Adipocyte (in vitro differentiated cells): ENCODE data around the gene NOVA2.
A peak's percentile ranks its signal among the peaks of the same experiment; 100 is the strongest.

Experiments used
- DNase-seq: peaks from one replicate; pipeline ENCODE4 v3.0.0-alpha.2; 2015; ENCODE audit warnings: low read depth
- H3K27me3 ChIP-seq: replicated peaks from 2 replicates; pipeline ENCODE4 v1.7.0; 2013; ENCODE audit warnings: mild to moderate bottlenecking, low read length, moderate library complexity; ENCODE audit not compliant: control insufficient read depth, insufficient read depth
- H3K36me3 ChIP-seq: 2 replicates; pipeline ENCODE4 v1.7.0; 2013; ENCODE audit warnings: low read length, mild to moderate bottlenecking, moderate library complexity; ENCODE audit not compliant: control insufficient read depth, insufficient read depth, severe bottlenecking
- H3K4me1 ChIP-seq: 2 replicates; pipeline ENCODE4 v1.7.0; 2013; ENCODE audit warnings: mild to moderate bottlenecking, low read length, moderate library complexity; ENCODE audit not compliant: control insufficient read depth, insufficient read depth
- H3K4me3 ChIP-seq: 2 replicates; pipeline ENCODE4 v1.7.0; 2013; ENCODE audit warnings: mild to moderate bottlenecking, low read length, moderate library complexity
- H3K9ac ChIP-seq: 2 replicates; pipeline ENCODE4 v1.7.0; 2013; ENCODE audit warnings: mild to moderate bottlenecking, low read length, moderate library complexity
- H3K9me3 ChIP-seq: 2 replicates; pipeline ENCODE4 v1.7.0; 2013; ENCODE audit warnings: mild to moderate bottlenecking, low read length, moderate library complexity; ENCODE audit not compliant: control insufficient read depth

NOVA2 gene, protein sequence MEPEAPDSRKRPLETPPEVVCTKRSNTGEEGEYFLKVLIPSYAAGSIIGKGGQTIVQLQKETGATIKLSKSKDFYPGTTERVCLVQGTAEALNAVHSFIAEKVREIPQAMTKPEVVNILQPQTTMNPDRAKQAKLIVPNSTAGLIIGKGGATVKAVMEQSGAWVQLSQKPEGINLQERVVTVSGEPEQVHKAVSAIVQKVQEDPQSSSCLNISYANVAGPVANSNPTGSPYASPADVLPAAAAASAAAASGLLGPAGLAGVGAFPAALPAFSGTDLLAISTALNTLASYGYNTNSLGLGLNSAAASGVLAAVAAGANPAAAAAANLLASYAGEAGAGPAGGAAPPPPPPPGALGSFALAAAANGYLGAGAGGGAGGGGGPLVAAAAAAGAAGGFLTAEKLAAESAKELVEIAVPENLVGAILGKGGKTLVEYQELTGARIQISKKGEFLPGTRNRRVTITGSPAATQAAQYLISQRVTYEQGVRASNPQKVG

DNA sequence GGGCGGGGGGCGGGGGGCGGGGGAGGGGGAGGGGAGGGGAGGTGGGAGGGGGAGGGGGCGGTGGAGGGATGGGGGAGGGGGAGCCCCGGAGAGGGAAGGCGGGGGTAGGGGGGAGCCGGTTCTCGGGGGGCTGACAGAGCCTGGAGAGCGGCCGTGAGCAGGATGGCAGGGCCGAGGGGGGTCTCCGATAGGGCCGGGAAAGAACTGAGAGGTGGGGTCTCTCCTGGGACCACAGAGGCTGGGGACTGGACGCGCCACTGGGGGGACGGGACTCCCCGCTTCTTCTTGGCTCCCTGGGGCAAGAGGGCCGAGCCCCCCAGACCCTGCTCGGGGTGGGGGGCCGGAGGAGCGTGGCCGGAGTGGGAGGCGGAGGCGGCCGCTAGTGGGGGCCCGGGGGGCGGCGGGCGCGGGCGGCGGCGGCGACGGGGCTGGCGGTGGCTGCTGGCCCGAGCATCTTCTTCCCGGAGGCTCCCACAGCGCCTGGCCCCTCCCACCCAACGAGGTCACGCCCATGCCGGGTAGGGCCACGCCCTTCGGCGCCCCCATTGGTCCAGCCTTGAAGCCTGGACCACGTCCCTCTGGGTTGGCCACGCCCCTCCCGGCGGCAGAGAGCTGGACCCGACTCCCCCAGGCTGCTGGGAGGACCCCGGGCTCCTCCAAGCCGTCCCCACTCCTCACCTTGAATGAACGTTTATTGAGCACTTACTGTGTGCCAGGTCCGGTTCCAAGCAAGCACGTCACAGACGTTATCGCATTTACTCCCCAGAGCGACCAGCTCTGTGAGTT is at the start of gene NOVA2:
NOVA2 (minus strand) TSS at position 313 of the 786 bp plus-strand sequence. CDS start 514 bp downstream, outside the sequence.
- H3K4me1 ChIP-seq = no peaks in the 10 kb centered on the region
- H3K9me3 ChIP-seq = no peaks in the 10 kb centered on the region
- peaks cover 63% of the 10 kb centered on the region for H3K27me3 ChIP-seq
- no peak within 1 kb of the TSS for H3K4me3 ChIP-seq
- no peaks in the 10 kb centered on the region for H3K36me3 ChIP-seq
- H3K9ac ChIP-seq = no peak within 1 kb of the TSS
- DNase-seq = peak; percentile 40

DNA sequence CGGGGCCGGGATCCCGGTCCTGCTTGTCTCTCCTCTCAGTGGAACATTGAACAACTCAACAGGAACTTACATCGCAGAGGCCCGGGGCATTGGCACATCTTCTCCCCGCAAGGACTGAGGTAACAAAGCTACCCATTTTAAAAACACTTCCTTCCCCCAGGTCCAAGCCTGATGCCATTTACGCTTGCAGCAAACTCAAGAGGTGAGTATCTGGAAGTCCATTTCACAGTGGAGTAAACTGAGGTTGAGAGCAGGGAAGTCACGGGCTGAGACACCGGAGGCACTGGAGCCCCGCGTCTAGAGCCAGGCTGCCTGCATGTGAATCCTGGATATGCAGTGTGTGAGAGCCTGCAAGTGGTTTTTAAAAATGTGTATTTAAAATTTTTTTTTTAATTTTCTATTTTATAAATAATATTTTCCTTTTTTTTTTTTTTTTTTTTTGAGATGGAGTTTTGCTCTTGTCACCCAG is 49.7 kb upstream of the NOVA2 start:
- no peak for DNase-seq
- no peak overlapping the region for H3K9ac ChIP-seq
- H3K36me3 ChIP-seq = no peaks in the 10 kb centered on the region
- no peaks in the 10 kb centered on the region for H3K9me3 ChIP-seq
- peaks cover 27% of the 10 kb centered on the region for H3K27me3 ChIP-seq
- no peak overlapping the region for H3K4me3 ChIP-seq
- H3K4me1 ChIP-seq = no peaks in the 10 kb centered on the region

DNA sequence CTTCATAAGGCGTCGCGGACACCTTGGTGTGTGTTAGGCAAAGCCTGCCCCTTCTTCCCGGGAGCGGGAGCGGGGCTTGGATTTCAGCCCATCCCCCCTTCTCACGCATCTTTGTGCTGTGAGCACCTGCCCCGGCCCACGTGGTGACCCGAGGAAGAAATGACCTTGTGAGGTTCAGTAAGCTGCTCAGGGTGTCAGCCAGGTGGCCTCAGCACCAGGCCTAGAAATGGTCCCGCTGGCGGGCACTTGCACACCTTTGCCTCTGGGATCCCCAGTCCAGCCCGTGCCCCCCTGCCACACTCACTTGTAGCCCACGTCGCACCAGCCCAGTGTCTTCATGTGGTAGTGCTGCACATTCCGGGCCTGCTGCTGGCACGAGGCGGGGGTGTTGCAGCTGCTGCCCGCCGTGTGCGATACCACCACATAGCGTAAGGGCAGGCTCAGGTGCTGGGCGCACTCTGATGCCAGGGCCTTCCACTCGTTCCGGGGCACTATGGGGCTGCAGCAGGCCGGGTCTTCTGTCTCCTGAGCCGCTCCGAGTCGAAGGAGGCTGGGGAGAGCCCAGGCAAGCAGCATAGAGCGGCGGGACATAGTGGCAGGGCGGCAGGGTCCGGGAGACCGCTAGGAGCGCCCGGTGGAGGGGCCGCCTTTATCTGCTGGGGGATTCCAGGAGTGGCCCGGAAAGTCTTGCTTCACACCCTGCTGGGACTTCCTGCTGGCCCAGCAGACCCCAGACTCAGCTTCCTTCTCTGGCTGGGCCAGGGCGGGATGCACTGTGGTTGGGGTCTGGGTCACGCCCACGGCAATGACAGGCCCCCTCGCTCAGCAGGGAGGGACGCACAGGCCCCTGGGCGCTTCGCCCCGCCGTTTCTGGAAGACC is 49.0 kb upstream of the NOVA2 start, which contains the start of gene PGLYRP1:
PGLYRP1 (minus strand) TSS at position 623 of the 880 bp plus-strand sequence; CDS start at position 591, 32 bp downstream.
- H3K9me3 ChIP-seq = no peaks in the 10 kb centered on the region
- DNase-seq = no peak
- H3K4me1 ChIP-seq = no peaks in the 10 kb centered on the region
- no peak within 1 kb of the TSS for H3K9ac ChIP-seq
- no peaks in the 10 kb centered on the region for H3K36me3 ChIP-seq
- peaks cover 27% of the 10 kb centered on the region for H3K27me3 ChIP-seq
- H3K4me3 ChIP-seq = no peak within 1 kb of the TSS

DNA sequence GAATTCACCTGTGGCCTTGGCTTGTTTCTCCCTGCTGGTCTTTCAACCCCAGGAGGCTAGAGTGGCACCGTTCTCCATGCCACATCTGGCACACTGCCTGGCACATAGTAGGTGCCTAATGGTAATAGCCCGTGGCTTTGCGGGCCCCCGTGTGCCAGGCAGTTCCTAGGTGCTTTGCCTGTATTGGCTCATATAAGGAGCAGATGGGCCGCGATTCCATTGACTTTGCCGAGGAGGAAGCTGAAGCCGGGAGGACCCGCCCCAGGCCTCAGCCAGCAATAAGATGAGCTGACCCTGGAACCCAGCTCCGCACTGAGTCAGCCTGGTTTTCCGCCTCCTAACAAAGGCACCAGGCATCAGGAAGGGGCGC is 48.4 kb upstream of the NOVA2 start:
- Histone ChIP-seq H3K4me1 (peaks cover 1% of the 10 kb centered on the region), H3K9ac (no peak overlapping the region), H3K27me3 (peaks cover 27% of the 10 kb centered on the region), H3K9me3 (no peaks in the 10 kb centered on the region), H3K36me3 (no peaks in the 10 kb centered on the region), H3K4me3 (no peak overlapping the region)
- DNase-seq = no peak

DNA sequence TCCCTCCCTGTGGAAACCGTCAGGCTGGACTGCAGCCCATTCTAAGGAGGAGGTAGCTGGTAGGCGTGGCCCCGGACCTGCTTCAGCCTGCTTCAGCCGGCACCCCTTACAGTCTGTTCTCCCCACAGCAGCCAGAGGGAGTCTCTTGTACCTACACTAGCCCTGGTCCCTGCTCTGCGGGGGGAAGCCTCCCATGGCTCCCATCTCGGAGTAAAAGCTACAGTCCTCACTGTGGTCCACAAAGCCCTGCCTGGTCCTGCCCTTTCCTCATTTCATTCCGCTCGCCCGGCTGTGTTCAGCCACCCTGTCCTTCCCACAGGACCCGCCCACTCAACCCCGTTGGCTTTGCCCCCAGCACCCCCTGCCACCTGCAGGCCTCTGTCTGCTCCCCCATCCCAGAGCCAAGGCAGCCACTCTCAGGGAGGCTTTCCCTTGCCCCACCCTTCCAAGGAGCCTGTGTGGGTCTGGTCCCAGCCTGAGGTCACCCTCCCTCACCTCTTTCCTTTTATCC is 47.9 kb upstream of the NOVA2 start:
- Histone ChIP-seq H3K27me3 (peaks cover 27% of the 10 kb centered on the region), H3K9ac (no peak overlapping the region), H3K36me3 (no peaks in the 10 kb centered on the region), H3K4me3 (no peak overlapping the region), H3K9me3 (no peaks in the 10 kb centered on the region), H3K4me1 (peaks cover 3% of the 10 kb centered on the region)
- DNase-seq = no peak

DNA sequence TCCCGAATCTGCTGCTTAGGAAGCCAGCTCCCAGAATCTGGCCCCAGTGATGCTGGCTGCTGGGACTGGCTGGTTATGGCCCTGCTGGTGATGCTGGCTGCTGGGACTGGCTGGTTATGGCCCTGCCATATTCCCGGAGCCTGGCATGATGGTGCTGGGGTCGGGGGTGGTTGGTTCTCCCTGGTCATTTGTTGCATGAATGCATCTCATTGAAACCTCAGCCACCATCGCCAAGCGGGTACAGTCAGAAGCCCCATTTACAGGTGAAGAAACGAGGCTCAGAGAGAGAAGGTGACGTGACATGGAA is 47.1 kb upstream of the NOVA2 start:
- Histone ChIP-seq H3K4me3 (no peak overlapping the region), H3K36me3 (no peaks in the 10 kb centered on the region), H3K9ac (no peak overlapping the region), H3K27me3 (peaks cover 28% of the 10 kb centered on the region), H3K4me1 (peaks cover 7% of the 10 kb centered on the region), H3K9me3 (no peaks in the 10 kb centered on the region)
- no peak for DNase-seq

DNA sequence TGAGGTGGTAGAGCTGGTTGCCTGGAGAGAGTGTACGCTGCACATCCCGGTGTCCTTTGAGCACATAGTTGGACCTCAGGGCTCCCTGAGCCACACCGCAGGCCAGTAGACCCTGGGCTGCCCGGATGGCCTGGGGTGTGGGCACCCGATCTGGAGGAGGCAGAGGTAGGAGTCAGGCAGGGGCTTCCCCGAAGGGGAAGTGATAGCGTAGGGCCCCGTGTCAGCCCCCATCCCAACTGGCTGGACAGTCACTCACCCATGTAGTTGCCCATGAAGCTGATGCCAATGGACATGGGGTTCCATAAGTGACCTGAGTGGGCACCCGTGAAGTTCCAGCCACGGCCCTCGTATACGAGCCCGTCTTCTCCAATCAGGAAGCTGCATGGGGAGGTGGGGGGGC is 45.6 kb upstream of the NOVA2 start:
- no peak for DNase-seq
- Histone ChIP-seq H3K36me3 (no peaks in the 10 kb centered on the region), H3K4me1 (peaks cover 11% of the 10 kb centered on the region), H3K9me3 (no peaks in the 10 kb centered on the region), H3K9ac (no peak overlapping the region), H3K4me3 (no peak overlapping the region), H3K27me3 (peaks cover 34% of the 10 kb centered on the region)

DNA sequence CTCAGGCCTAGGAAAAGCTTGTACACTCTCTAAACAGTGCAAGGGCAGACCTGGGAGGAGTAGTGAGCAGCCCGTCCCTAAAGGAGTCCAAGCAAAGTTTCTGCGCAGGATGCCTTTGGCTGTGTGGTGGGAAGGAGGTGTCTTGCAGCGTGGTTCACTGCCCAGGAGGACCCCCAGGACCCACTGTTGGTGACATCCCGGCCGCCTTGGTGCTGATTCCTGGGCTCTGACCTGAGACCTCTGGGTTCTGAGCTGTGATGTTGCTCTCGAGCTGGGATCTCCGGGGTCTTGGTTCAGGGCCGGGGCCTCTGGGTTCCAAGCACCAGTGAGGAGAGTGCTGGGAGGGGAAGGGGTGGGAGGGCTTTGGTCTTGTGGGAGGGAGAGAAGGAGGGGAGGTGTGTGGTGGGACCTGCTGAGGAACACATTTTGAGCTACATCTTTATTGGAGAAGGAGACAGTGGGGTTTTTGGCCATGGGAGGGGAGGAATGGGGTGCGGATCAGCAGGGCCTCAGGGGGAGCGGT is 45.1 kb upstream of the NOVA2 start:
- no peak for DNase-seq
- Histone ChIP-seq H3K4me1 (peaks cover 11% of the 10 kb centered on the region), H3K36me3 (no peaks in the 10 kb centered on the region), H3K27me3 (peaks cover 31% of the 10 kb centered on the region), H3K4me3 (no peak overlapping the region), H3K9me3 (no peaks in the 10 kb centered on the region), H3K9ac (no peak overlapping the region)

DNA sequence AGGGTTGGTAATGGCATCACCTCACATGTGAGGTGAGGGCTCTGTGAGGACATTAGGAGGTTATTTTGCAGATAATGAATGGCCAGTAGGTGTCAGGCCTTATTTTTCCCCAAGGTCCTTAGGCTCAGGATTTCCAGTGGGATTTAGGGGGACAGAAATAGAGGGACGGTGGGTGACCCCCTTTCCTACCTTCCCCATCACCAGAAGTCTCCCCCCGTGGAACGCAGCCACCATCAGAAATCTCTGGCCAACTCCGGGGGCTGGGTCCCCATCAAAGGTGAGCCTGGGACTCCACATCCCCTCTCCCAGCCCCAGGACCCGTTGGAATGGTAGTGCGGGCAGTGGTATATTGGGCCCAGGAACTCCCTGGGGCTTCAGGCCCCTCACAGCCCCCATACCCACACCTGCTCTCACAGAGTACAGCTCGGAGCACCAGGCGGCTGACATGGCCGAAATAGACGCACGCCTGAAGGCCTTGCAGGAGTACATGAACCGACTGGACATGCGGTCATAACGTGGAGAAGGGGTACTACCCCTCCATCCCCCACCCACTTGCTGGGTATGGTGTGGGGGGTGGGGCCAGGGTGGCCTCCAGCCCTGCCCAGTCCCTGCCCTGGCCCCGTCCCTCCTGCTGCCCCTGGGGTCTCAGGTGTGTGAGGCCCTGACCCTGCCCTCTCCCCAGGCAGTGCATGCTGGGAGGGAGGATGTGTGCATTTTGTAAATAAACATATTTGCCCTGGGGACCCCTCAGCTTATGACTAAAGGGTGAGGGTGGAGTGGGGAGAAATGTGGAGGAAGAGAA is 44.4 kb upstream of the NOVA2 start:
- no peak for DNase-seq
- Histone ChIP-seq H3K36me3 (no peaks in the 10 kb centered on the region), H3K9ac (no peak overlapping the region), H3K27me3 (peaks cover 25% of the 10 kb centered on the region), H3K4me3 (no peak overlapping the region), H3K4me1 (peaks cover 11% of the 10 kb centered on the region), H3K9me3 (no peaks in the 10 kb centered on the region)

DNA sequence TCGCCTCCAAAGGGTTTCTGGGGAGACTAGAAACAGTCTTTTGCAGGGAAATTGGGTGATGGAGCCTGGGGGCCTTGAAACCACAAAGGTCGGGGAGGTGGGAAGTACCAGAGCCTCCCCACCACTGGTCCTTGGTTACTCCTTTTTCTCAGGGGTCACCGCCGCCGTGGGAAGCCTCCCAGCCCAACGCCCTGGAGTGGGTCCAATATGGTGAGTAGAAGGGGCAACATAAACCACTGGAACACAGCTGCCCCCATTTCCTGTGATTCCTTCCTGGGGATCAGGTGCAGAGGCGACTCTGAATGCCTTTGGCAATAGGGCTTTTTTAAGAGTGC is 43.4 kb upstream of the NOVA2 start:
- Histone ChIP-seq H3K27me3 (peaks cover 16% of the 10 kb centered on the region), H3K9ac (no peak overlapping the region), H3K4me1 (peaks cover 11% of the 10 kb centered on the region), H3K4me3 (no peak overlapping the region), H3K9me3 (no peaks in the 10 kb centered on the region), H3K36me3 (no peaks in the 10 kb centered on the region)
- no peak for DNase-seq
